Endothelial cell of hepatic sinusoid (primary cell): ENCODE data around the gene HSP90AA1.
"Not testable (repeated sequence)": the region's sequence is repeated elsewhere in the genome, so short reads cannot be mapped to it uniquely, and the experiment has no call there.

Experiments used
- in situ Hi-C: cut with HindIII; loops from 2 replicates; pipeline ENCODE4 v1.10.0; 2017; ENCODE audit warnings: low sequenced_read_pairs

The HSP90AA1 gene

DNA sequence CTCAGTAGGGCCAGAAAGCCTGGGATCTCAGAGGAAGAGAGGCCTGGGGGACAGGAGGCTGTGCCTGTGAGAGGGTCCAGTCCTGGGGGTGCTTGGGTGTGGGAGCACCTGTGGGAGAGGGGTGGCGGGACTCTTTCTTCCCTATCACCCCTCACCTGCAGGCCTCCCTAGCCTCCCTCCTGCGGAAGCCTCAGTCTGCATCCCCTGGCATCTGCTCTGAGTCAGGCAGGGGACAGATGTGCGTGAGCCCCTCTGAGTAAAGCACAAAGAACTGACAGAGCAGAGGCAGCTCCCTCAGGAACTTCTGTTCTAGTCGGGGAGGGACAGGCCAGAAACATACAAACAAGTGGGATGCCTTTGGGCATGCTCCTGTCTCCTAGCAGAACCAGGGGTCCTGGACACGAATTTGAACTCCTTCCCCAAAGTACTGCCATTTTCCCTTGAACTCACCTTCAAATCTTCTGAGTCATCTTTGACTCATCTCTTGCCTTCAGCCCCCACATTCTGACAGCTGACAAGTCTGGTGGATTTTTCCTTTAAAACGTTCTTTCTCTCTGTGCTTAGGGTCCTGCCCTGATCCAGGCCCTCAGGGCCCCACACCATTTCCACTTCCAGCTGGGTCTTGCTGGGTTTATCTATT, 8.5 kb upstream of the HSP90AA1 start:
- in situ Hi-C loops = loop anchor here (5.0 to 10.0 kb wide), 2 partner anchors 61 to 207 kb away; no protein-coding TSS in a partner anchor

DNA sequence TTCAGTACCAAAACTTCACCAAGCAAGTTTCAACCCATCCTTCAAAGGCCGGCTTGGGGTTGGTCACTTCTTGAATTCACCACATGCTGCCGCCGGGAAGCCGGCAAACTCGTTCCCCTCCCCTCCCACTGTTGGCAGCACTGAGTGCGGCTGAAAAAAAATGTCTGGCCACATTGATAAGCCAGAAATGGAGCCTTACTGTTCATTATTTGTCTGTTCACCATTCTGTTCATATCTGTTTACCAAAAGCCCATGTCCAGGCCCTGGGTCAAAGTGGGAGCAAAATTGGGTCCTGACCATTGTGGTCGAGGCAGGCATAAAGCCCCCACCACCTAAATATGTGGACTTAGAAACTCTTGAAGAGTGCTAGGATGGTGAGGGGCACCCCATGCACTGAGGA, 7.3 kb upstream of the HSP90AA1 start:
- in situ Hi-C loops = loop anchor here (10.0 kb wide), 1 partner anchor 59 kb away; no protein-coding TSS in a partner anchor

DNA sequence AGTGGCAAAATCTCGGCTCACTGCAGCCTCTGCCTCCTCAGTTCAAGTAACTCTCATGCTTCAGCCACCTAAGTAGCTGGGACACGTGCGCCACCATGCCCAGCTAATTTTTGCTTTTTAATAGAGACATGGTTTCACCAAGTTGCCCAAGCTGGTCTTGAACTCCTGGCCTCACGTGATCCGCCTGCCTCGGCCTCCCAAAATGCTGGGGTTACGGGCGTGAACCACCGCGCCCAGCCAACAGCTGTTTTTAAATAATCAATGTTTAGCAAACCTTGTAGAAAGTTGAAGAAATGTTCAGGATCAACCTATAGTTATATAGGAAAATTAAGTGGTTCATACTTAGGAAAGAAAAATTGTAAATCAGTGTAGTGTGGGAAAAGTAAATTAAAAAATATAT, 6.0 kb upstream of the HSP90AA1 start:
- in situ Hi-C loops = loop anchor here (10.0 kb wide), 1 partner anchor 58 kb away; no protein-coding TSS in a partner anchor

DNA sequence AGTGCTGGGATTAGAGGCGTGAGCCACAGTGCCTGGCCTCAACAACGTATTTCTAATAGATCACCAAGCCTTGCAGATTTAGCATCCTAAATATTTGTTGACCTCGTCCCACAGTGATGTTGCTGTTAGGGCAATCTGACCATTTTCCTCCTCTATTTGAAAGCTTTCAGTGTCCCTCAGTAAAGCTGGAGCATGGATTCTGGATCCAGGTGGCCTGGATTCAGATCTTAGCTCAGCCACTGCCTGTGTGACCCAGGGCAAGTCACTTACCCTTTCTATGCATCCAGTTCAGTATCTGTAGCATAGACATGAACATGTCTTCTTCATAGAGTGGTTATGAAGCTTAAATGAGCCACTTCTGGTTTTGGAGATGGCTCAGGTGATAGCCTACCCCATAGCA, 3.9 kb upstream of the HSP90AA1 start:
- in situ Hi-C loops = loop anchor here (10.0 kb wide), 1 partner anchor 56 kb away; no protein-coding TSS in a partner anchor

DNA sequence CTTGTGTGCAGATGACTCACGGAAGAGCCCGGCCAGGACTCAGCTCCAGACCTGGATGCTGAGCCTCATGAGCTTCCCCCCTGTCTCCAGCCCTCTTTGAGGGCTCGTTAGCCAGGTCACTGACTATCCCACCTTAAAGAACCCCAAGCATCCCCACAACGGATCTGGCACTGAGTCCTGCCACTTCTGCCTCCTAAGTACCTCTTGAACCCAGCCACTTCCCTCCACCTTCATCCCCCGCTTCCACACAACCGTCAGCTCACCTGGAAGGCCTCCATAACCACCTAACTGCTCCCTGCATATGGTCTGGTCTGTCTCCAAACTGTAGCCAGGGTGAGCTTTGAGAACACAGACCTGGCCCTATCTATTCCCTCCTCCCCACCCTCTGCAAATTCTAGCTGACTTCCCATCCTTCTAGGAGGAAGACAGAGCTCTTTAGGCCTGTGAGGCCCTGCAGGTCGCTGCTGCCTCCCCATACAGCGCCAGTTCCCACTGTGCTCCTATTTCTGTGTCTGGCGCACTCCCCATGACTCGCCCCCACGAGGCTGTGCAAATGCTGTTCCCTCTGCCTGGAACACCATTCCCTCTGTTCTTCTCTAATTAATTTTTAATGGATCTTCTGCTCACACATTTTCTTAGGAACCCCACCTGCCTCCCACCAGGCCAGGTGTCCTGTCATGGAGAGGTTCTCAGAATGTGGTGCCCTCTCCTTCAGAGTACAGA, 2.9 kb upstream of the HSP90AA1 start:
- in situ Hi-C loops = loop anchor here (10.0 kb wide), 1 partner anchor 55 kb away; no protein-coding TSS in a partner anchor

DNA sequence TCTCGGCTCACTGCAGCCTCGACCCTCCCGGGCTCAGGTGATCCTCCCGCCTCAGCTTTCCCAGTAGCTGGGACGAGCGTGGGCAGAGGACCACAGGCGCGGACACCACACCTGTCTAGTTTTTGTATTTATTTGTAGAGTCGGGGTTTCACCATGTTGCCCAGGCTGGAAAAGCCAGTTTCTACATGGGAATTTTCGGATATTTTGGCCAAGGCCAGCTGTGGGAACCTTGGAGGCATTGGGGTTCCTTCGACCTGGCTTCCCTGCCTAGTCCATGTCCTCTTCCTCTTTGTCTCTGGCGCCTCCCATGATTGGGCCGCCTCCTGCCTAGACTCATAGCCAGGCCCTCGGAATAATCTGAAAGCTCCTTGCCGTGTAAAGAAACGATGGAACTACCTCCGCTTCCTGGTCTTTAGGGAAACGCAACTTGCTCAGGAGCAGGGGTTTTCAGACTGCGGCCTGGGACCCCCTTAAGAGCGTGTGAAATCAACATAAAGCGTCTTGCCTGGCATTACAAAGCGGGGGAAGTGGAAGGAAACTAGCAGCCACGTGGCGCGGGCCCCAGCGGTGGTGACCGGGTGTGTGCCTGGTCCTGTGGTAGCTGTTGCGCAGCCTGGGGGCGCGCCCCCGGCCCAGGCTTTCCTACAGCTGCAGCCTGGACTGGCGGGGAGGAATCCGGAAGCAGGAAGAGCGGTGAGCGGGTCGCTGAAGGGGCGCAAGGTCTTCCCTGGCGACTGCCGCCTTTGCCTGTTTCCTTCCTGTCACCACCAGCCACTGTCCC, 1.4 kb upstream of the HSP90AA1 start:
- in situ Hi-C loops = no loop called here

DNA sequence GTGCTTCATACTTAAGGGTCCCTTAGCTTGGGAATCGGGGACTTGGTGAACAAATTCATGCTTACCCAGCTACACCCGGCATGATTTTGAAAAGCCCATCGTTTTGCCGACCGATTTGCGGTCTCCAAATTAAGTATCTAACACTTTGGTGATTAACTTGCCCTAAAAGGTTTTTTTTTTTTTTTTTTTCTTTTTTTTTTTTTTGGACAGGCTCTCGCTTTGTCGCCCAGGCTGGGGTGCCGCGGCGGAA, 843 bp upstream of the HSP90AA1 start:
- in situ Hi-C loops = no loop called here

DNA sequence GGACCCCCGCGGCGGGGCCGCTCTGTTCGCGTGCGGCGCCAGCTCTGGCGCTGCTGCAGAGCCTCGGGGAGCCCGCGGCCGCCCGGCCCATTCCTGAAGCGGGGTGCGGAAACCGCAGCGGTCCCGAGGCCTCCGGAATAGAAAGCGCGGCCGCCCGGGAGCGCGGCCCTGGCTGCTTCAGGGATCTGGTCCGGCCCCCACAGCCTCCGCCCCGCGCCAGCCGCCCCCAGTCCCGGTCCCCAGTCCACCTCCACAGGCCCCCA, 204 bp downstream of the HSP90AA1 start:
- in situ Hi-C loops = no loop called here

DNA sequence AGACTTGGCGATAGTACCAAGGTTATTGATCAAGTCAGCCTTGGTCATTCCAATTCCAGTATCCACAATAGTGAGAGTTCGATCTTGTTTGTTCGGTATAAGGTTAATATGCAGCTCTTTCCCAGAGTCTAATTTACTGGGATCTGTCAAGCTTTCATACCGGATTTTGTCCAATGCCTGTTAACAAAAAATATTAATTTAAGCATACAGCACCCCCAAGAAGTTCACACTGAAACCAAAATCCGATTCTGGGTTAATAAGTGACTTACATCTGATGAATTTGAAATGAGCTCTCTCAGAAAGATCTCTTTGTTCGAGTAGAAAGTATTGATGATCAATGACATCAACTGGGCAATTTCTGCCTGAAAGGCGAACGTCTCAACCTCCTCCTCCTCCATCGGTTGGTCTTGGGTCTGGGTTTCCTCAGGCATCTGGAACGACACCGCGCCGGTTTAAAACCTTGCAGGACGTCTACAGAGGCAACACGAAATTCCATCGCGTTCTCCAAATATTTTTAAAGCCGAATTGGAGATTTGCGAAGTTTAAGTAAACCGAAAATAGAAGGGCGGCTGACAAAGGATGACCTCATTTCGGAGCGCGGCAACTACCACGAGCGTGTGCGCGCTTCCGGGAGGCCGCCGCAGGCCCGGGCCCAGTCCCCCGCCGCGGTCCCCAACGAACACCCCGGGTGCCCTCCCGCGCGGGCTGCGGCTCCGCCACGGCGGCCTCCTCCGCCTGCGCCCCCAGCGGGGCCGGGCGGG, 716 bp downstream of the HSP90AA1 start:
- in situ Hi-C loops = no loop called here

DNA sequence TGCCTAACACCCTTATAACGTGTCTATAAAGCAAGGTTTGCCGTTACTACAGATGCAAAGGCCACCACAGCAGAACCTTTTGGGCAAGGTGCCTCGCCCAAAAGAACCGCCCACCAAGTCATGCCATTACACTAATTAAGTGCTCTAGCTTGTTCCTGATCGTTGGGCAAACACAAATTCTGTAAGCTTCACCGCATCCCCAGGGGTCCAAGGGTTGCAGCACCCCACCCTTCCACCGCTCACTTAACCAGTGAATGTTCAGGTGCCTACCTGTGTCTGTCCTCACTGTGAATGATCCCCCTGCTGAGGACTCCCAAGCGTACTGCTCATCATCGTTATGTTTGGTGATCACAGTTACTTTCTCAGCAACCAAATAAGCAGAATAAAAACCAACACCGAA, 1.4 kb downstream of the HSP90AA1 start:
- in situ Hi-C loops = no loop called here

DNA sequence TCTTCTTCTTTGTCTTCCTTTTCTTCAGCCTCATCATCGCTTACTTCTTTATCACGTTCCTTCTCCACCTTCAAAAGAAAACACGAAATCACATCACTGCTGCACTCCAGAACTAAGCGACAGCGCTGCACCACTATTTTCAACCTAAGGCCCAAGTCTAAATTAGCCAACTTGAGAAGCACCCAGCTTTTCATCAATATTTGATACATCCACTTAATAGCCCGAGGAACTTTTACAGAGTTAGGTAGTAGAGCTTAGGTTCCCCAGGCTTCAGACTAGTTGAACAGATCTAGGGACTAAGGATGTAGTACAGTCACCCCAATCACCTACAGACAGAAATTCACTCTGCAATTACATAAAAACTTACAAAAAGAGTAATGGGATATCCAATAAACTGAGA, 1.9 kb downstream of the HSP90AA1 start:
- in situ Hi-C loops = no loop called here

DNA sequence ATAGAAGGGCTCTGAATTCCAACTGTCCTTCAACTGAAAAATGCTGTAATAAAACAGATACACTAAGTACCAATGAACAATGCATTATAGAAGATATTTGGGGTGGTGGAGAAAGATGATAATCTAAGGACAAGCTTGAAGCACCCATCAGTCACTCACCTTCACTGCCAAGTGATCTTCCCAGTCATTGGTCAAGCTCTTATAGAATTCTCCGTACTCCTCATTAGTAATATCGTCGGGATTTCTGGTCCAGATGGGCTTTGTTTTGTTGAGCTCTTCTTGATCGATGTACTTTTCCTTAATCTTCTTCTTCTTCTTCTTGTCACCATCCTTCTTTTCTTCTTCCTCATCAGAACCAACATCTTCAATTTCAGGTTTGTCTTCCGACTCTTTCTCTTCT, 2.3 kb downstream of the HSP90AA1 start:
- in situ Hi-C loops = not testable (repeated sequence)

DNA sequence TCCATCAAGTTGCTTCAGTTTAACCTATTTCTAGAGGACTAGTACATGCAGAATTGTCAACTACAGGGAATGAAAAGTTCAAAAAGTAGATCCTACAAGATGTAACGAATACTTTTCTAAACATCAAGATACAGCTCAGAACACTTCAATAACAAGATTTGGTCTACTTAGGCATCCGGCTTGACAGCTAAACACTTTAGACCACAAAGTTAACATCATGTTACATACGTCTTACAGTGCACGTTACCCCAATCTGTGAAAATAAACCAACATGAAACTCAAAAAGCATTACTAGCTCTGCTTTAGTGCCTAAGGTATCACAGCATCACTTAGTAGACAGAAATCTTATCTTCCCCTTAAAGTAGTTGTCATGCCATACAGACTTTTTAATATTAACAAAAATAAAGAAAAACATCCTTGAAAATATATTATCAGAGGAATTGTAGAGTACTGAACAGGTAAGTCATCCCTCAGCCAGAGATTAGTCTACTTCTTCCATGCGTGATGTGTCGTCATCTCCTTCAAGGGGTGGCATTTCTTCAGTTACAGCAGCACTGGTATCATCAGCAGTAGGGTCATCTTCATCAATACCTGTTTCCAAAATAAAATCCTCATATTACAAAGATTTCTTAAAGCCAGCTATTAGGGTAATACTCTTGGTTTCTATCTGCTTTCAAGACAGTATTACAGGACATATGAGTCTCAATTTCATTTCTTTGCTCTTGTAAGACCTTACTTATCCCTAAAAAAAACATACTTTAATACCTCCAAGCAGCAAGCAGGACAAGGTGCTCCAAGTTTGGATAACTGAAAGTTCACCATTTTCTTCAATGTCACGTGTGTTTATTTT, 5.4 kb downstream of the HSP90AA1 start:
- in situ Hi-C loops = no loop called here

DNA sequence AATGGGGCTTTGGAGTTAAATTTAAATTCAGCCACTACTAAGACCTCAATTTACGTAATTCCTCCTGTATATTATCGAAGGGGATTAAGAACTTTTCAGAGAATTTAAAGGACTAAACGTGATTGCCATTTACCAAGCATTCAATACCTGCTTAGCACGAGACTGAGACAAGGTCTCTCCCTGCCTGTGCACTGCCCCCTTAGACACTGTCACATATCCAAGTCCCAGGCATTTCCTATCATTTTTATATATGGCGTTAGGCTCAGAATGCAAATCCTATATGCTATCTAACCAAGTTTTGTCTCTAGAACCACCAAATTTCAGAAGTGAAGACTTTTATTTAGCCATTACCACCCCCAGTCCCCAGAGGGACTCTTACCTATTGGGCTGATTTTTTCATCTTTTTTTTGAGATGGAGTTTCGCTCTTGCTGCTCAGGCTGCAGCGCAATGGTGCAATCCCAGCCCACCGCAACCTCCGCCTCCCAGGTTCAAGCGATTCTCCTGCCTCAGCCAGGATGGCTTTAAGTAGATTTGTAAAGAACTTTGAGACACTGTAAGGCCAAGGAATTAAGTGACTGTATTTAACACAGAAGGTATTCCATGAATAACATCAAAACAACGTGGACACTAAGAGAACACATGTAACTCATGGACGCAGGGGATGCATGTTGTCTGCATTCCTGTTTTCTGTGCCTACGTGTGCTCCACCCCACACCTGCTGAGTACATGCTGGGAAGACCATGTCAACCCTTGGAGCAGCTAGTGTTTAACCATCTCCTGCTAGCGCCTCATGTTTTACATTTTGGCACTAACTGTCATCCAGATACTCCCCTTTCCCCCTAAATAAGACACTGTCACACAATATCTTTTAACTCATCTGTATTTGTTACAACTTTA, 6.4 kb downstream of the HSP90AA1 start:
- in situ Hi-C loops = no loop called here

DNA sequence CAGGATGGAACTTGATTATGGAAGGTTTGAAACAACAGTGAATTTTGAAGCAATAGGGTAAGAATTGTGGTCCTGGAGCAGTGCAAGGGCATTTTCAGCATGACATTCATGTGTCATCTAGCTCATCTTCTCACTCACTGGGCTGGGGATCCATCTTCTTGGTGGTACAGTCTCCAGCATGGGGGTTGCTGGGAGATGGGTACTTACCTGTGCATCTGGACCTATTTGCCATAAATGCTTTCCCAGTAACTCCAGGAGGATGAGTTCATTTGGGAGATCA, 7.2 kb downstream of the HSP90AA1 start:
- in situ Hi-C loops = no loop called here

DNA sequence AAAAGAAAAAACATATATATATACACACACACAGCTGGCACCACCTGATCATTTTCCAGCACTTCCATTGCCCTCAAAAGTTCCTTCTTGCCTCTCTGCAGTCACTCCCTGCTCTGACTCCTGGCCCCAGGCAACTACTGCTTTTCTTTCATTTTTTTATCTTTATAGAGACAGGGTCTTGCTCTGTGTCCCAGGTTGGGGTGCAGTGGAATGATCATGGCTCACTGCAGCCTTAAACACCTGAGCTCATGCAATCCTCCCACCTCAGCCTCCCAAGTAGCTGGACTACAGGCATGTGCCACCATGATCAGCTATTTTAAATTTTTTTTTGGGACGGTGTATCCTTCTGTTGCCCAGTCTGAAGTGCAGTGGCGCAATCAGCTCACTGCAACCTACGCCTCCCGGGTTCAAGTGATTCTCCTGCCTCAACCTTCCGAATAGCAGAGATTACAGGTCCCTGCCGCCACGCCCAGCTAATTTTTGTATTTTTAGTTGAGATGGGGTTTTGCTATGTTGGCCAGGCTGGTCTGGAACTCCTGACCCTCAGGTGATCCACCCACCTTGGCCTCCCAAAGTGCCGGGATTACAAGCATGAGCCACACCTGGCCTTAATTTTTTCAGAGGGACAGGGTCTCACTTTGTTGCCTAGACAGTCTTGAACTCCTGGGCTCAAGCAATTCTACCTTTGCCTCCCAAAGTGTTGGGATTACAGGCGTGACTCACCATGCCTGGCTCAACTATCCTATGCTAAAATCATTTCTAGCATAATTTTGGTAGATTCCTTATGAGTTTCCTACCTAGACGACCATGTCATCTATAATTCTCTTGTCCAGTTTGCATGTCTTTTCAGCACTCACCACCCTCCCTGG, 7.8 kb downstream of the HSP90AA1 start:
- in situ Hi-C loops = no loop called here

DNA sequence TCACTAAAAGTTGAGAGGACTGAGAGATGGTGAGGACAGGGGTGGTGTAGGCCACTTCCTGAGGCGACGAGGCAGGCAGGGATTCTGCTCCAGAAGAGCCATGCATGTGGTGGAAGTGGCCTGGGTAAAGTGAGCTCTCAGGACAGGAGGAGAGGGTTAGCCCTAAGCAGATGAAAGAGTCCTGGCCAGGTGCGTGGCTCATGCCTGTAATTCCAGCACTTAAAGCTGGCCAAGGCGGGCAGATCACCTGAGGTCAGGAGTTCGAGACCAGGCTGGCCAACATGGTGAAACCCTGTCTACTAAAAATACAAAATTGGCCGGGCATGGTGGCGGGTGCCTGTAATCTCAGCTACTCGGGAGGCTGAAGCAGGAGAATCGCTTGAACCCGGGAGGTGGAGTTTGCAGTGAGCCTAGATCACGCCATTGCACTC, 8.5 kb downstream of the HSP90AA1 start:
- in situ Hi-C loops = not testable (repeated sequence)

DNA sequence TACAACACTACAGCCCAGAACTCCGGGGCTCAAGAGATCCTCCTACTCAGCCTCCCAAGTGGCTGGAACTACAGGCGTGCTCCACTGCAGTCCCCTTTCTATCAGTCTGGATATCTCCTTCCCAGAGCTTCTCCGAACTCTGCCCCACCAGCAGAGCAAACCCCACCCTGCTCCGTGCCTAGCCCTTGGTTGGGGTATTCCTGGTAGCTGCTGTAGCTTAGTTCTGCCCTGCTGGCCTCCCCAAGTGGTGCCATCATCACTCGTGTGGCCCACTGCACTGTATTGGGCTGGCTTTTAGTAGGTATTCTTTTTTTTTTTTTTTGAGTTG, 9.5 kb downstream of the HSP90AA1 start:
- in situ Hi-C loops = no loop called here

DNA sequence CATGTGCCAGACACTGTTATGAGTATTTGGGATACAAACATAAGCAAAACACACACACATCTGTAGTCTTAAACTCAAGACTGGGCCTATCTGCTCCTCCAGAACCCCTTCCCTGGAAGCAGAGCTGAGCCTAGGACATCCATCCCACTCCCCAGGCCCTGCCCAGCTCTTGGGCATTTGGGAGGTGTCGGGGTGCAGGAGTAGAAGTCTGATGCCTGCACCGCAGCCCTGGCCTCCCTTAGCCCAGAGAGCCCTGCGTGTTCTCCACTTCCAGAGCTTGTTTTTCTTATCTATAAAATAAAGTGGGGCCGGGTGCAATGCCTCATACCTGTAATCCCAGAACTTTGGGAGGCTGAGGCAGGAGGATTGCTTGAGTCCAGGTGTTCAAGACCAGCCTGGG, 11.7 kb downstream of the HSP90AA1 start:
- in situ Hi-C loops = no loop called here
